Neural progenitor cell (in vitro differentiated cells): ENCODE measurements around the gene ENPP1.

Experiments
- CTCF ChIP-seq: fragments of 200-600 bp; sonication (generic); IDR thresholded peaks from 2 replicates; pipeline ENCODE4 v1.5.1; 2017; ENCODE audit warnings: antibody characterized with exemption, mild to moderate bottlenecking
- EZH2 ChIP-seq: fragments of 200-600 bp; sonication (generic); IDR thresholded peaks from 2 replicates; pipeline ENCODE4 v1.6.1; 2017; ENCODE audit warnings: antibody characterized with exemption, mild to moderate bottlenecking, moderate library complexity
- EZH2phosphoT487 ChIP-seq: fragments of 200-600 bp; sonication (generic); IDR thresholded peaks from 2 replicates; pipeline ENCODE4 v1.6.1; 2017; ENCODE audit warnings: antibody characterized with exemption

GRCh38 chr6:131898718-131899117 is 90.9 kb downstream of the ENPP1 start:
- no peak for TF ChIP-seq CTCF
- no peak for TF ChIP-seq EZH2phosphoT487
- TF ChIP-seq EZH2, result no peak
